NCI-H128 (cell line): Measurements from ENCODE around the gene ARL5B.
"Not testable (repeated sequence)": the region's sequence is repeated elsewhere in the genome, so short reads cannot be mapped to it uniquely, and the experiment has no call there.

Experiments
- DNase-seq: peaks from one replicate; lab custom pipeline; 2025; ENCODE audit not compliant: unreplicated experiment; lab: John Stamatoyannopoulos, UW

ARL5B gene, protein sequence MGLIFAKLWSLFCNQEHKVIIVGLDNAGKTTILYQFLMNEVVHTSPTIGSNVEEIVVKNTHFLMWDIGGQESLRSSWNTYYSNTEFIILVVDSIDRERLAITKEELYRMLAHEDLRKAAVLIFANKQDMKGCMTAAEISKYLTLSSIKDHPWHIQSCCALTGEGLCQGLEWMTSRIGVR

DNA sequence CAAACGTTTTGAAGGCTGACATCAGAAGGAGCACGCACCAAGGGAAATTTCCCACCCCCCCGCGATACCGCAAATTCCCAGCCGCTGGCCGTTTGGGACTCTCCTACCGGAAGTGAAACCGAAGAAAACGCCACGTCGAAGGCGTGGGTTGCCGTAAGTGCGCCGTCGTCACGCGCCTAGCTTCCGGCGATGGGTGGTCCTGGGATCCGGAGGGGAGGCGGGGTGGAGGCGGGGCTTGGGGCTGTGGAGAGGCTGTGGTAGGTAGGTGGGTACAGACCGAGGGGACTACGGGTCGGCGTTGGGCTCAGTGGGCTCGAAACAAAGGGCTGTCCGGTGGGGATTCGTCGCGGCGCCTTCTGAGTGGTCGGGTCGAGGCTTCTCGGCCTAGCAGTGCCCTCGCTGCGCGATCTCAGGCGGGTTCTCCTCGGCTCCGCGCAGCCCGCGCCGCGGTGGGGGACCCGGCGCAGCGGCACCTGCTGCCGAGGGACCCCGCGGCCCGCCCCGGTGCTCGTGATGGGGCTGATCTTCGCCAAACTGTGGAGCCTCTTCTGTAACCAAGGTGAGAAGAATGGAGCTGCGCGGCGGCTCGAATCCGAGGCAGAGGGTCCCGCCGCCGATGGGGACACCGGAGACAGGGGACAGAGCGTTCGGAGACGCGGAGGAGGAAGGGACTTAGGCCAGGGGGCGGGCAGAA, at the start of gene ARL5B:
TSS of gene ARL5B (plus strand) at position 307 of the 694 bp plus-strand sequence. CDS start at position 514, 207 bp downstream.
- peak; percentile 75 for DNase-seq

DNA sequence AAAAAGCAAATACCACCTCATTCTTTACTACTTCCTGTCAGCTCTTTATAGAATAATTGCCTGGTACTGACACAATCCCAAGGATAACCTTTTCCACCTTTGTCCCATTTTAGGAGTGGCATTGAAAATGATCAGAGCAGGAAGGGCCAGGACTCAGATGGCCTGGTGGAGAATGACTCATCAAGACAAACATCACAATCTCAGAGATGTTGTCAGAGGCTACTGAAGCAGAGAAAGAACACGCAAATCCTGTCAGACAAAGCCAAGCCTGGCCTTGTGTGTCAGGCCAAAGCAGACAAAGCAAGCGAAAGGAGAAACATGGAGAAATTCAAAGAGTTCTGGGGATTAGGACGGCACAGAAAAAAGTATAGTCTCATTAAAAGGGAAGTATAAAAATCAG, 48.7 kb upstream of the ARL5B start:
- DNase-seq = no peak

DNA sequence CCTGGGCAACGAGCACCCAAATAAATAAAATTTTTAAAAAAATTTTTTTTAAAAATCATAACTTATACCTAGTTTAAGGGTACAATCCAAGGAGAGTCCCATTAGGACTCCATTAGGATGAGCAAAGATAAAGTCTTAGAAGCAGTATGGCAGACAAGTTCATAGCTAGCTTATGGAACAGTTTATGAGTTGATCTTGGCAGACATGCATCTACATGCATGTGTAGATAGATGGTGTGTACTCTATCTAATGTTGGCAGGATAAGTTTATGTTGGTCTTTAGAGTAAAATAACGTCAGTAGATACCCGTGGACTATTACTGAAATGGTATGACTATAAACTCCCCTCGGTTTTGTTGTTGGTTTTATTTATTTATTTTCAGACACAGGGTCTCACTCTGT, 48.1 kb upstream of the ARL5B start:
- no peak for DNase-seq

DNA sequence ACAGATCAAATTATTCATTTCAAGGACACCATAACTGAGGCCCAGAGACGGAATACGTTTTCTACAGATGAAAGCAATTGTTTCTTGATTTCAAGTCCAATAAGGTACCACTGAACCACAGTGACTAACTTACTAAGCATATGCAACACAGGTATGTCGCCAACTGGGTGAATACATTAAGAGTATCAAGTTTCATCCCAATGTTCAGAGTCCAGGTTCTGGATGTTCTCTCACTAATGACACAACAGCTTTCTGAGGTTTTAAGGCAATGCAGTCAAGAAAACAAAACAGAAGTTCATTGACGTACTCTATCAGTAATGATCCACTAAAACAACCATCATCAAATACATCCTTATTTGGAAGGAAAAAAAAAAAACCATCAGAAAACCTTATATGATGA, 43.6 kb upstream of the ARL5B start:
- no peak for DNase-seq

DNA sequence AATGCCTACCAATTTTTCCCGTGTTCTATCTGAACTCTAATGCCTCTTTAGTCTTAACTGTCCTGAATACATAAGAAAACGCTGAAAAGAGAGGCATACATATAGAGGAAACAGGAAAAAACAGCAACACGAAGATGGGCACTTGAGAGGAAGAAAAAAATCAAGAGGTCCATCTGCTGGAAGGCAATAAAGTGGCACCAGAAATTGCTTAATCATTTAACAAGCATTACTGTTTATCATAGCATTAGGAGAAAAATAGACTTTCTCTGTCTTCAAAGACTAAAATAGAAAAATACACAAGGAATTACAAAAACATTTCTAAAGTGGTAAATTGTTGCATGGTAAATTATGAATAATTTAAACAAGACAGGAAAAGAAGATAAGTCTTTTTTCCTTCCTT, 42.9 kb upstream of the ARL5B start:
- DNase-seq = no peak

DNA sequence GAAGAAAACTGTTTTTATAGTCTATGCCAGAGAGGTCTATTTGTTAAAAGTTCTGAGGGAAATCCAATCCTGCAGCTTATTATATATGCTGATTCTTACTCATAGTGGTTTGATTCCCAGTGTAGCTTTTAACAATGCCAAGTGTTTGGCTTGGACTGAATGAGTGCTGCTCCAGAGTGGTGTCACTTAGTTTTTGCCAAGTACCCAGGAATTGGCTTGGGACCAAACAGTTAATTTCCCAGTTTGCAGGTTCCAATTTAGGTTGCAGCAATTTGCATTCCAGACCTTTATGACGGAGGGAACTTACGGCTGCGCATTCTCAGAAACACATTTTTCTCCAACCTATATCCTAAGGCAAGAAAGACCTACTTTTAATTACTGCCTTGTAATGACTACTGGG, 40.2 kb upstream of the ARL5B start:
- DNase-seq = peak; percentile 41

DNA sequence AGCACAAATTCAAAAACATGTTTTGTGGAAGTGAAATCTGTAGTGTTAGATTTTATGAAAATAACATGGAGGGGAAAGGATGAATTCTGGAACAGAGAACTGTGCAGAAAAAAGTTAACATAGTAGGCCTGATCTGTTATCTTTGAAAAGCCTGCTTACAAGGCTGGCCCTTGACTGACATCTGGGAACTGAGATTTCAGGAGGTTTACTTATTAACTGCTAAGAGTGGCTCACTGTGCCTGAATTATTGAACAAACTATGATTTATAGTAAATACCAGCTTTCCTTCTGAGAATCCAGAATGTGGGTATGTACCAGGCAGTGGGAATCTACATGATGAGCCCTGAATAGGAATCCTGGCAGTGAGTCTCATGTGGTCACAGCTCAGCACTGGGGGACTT, 38.4 kb upstream of the ARL5B start:
- DNase-seq = no peak

DNA sequence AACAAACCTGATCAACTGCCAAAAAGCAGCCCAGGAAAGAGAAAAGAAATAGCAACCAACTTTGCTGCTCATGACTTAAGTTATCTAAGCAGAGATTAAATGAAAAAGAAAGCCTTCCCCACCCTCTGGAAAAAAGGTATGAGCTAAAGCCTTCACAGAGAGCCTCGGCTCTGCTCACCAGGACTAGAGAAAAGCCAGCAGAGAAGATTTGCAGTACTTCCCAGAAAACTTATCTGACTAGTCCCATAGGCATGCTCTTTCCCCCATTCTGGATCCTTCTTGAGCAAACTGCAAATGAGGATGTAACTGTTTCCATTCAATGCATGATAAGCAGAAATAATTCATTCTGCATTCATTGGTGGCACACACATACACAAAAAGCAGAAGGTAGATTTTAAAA, 35.6 kb upstream of the ARL5B start:
- not testable (repeated sequence) for DNase-seq

DNA sequence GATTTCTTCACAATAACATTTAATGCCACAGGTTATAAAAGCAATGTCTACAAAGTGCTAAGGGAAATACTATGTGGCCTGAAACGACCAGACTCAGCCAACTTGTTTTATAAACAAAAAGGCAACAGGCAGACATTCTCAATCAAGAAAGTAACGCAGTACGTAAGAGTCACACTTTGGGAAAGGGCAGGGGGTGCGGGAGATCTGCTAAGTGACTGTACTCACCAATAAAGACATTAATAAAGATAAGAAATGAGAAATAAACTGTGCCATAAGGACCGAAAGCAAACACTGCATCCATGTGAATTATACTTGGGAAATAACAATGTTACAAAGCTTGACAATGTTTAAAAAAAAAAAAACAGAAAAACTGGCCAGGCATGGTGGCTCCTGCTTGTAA, 33.3 kb upstream of the ARL5B start:
- no peak for DNase-seq

DNA sequence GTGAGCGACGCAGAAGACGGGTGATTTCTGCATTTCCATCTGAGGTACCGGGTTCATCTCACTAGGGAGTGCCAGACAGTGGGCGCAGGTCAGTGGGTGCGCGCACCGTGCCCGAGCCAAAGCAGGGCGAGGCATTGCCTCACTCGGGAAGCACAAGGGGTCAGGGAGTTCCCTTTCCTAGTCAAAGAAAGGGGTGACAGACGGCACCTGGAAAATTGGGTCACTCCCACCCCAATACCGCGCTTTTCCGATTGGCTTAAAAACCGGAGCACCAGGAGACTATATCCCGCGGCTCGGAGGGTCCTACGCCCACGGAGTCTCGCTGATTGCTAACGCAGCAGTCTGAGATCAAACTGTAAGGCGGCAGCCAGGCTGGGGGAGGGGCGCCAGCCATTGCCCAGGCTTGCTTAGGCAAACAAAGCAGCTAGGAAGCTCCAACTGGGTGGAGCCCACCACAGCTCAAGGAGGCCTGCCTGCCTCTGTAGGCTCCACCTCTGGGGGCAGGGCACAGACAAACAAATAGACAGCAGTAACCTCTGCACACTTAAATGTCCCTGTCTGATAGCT, 31.7 kb upstream of the ARL5B start:
- DNase-seq = peak; percentile 31

DNA sequence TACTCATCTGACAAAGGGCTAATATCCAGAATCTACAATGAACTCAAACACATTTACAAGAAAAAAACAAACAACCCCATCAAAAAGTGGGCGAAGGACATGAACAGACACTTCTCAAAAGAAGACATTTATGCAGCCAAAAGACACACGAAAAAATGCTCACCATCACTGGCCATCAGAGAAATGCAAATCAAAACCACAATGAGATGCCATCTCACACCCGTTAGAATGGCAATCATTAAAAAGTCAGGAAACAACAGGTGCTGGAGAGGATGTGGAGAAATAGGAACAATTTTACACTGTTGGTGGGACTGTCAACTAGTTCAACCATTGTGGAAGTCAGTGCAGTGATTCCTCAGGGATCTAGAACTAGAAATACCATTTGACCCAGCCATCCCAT, 26.7 kb upstream of the ARL5B start:
- not testable (repeated sequence) for DNase-seq

DNA sequence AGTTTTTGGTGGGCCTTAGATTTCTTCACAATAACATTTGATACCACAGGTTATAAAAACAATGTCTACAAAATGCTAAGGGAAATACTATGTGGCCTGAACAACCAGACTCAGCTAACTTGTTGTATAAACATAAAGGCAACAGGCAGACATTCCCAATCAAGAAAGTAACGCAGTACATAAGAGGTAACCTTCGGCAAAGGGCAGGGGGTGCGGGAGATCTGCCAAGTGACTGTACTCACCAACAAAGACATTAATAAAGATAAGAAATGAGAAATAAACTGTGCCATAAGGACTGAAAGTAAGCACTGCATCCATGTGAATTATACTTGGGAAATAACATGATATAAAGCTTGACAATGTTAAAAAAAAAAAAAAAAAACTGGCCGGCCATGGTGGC, 23.2 kb upstream of the ARL5B start:
- DNase-seq = no peak

DNA sequence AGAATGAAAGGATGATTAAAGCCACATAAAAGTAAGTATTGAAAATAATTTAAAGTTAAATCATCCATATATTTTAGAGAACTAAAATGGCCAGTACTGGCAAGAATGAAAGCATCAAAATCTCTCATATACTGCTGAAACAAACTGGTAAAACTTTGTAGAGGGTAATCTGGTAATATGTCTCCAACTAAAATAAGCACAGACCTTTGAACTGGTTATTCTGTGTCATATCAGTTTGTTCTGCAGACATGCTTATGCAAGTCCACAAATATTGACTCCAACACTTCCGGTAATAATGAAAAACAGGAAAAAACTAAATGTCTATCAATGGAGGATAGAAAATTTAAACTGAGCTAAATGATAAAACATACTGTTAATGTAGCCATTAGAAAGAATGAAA, 21.8 kb upstream of the ARL5B start:
- not testable (repeated sequence) for DNase-seq

DNA sequence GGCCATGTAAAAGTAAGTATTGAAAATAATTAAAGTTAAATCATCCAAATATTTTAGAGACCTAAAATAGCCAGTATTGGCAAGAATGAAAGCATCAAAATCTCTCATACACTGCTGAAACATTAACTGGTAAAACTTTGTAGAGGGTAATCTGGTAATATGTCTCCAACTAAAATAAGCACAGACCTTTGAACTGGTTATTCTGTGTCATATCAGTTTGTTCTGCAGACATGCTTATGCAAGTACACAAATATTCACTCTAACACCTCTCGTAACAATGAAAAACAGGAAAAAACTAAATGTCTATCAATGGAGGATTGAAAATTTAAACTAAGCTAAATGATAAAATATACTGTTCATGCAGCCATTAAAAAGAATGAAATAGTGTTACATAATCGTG, 19.5 kb upstream of the ARL5B start:
- DNase-seq = not testable (repeated sequence)

DNA sequence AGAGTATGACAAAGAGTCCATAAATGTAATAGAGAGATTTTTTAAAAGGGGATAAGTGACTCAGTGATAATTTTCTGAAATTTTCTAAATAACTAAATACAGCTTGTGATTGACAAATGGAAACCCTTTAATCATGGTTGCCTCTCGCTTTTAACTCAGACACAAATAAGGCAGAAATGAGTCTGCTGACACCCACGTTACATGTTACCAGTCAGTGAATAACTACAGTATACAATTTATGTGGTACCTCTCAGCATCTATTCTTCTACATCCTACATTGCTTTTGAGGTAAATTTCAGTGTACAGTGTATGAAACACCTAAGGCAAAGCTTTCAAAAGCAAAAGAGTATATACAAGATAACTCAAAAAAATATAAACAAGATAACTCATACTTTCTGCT, 12.1 kb upstream of the ARL5B start:
- no peak for DNase-seq

DNA sequence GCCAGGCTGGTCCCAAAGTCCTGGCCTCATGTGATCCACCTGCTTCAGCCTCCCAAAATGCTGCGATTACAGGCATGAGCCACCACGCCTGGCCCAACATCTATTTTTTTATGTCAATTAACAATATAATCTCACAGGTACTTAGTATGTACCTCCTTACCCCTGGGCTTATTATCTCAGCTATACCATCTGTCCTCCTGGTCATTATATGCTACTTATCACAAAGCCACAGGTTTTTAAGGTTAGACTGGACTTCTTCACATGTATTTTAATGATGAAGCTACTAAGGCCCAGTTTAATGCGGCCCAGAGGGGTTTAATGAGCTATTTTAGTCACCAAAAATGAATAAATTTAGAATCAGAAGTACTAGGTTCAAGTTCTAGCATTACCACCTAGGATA, 11.3 kb upstream of the ARL5B start:
- no peak for DNase-seq

DNA sequence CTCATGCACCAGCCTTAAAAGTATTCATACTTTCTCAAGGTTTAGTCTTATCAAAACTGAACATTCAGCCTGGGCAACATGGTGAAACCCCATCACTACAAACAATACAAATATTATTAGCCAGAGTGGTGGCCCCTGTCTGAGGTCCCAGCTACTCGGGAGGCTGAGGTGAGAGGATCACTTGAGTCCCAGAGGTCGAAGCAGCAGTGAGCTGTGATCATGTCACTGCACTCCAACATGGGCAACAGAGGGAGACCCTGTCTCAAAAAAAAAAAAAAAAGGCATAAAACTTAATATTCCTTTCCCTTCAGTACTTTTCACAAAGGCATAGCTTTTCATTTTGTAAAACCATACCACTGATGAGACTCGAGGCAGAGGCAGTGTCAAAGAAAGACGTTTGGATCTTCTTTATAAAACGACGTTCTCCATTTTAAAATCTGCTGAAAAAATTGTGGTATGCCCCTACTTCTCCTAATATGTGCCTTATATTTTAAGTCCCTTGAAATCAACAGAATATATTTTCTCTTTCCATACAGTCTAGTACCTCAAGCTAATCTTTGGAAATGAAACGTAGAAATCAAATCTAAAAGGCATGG, 9.8 kb upstream of the ARL5B start:
- DNase-seq = no peak

DNA sequence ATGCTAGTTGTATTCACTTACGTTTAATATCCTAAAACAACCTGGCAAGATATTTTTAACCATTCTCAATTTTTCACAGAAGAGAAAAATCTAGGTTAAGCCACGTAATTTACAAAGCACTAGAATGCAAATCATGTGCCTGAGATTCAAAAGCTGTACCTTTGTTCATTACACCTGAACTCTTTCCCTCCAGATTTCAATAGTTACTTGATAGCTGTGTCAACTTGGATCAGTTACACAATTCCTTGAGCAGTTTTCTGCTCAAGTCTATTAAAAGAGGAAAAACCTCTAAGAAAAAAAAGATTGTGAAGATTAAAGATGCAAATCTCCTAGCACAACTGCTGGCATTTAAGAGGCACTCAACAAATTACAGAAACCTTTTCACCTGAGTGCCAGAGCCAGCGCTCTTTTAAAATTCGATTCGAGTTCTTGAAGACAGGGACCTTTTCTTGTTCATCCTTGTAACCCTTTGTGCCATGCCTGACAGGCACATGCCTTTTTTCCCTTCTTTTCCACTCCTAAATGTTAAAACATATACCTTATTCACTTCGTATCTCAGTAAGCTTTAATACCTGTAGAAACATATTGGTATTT, 8.7 kb upstream of the ARL5B start:
- no peak for DNase-seq

DNA sequence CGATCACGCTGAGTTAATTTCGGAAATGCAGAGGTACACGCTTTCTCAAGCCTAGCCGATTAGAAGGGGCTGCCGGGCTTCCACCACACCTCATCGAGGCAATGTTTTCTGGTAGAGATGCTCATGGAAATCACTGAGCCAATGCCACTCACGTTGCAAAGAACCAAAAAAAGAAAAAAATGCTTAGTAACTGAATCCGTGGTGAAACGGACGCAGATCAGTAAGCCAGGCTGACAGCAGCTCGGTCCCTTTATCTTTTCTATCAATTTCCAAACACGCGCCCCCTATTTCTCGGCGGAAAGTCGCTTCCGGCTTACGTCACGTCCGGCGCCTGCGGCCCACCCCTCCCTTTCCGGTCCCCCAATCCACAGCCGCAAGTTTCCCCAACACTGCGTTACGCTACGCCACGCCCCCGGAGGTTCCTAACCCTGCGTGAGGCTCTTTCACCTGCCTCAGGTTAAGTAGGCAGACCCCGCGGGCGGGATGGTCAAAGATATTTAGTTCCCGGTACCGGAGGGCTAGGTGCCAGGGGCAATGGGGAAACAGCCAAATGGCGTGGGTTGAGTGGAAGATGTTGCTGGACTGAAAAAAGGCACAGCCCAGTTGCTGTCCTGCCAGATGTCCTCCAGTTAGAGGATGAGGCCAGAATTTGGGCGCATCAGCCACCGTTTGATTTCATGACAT, 7.8 kb upstream of the ARL5B start, which contains the start of gene NSUN6:
TSS of gene NSUN6 (minus strand) at position 264 of the 684 bp plus-strand sequence. CDS start 384 bp downstream, outside the sequence.
- peak; percentile 60 for DNase-seq

DNA sequence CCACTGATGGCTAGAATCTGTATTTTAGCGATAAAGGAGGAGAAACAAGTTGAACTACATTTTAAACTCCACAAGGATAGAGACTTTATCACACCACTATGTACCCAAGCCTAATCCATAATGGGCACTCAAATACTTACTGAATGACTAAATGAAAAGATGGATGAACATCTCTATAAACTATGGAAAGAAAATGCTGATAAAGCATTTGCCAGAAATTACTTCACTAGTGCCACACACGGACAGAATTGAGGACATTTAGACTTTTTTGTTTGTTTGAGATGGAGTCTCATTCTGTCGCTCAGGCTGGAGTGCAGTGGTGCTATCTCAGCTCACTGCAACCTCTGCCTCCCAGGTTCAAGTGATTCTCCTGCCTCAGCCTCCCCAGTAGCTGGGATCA, 6.1 kb upstream of the ARL5B start:
- DNase-seq = no peak

DNA sequence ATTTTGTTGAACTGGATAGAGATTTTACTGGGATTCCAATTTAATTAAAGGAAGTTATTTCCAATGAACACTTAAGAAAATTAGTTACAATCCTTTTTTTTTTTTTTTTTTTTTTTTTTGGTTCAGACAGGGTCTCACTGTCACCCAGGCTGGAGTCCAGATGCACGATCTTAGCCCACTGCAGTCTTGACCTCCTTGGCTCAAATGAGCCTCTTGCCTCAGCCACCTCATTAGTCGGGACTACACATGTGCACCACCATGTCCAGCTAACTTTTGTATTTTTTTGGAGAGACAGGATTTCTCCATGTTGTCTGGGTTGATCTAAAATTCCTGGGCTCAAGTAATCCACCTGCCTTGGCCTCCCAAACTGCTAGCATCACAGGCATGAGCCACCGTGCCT, 2.5 kb upstream of the ARL5B start:
- DNase-seq = no peak
